H9 (cell line): ENCODE data around the gene PNMA5. TPM values are rescaled to one million over a fixed set of nuclear protein-coding genes. Genes with fewer than 3 reads are reported as not detected.

Source experiments
- DNase-seq: peaks from one replicate; pipeline ENCODE4 v3.0.0-alpha.2; 2017
- H2AFZ ChIP-seq: one replicate; pipeline ENCODE4 v1.6.1; 2013; ENCODE audit warnings: mild to moderate bottlenecking, low read length, control low read depth, moderate library complexity
- H2AK5ac ChIP-seq: 2 replicates; pipeline ENCODE4 v1.6.1; 2013; ENCODE audit warnings: low read length, control low read depth, mixed read lengths; ENCODE audit not compliant: insufficient read length
- H2BK120ac ChIP-seq: one replicate; pipeline ENCODE4 v1.6.1; 2013; ENCODE audit warnings: low read depth, mild to moderate bottlenecking, low read length, control low read depth, inconsistent platforms; ENCODE audit not compliant: poor library complexity, severe bottlenecking
- H2BK12ac ChIP-seq: 2 replicates; pipeline ENCODE4 v1.6.1; 2013; ENCODE audit warnings: low read length, control low read depth, mixed read lengths, low read depth; ENCODE audit not compliant: insufficient read length
- H2BK15ac ChIP-seq: 2 replicates; pipeline ENCODE4 v1.6.1; 2013; ENCODE audit warnings: low read depth, low read length, control low read depth
- H2BK20ac ChIP-seq: one replicate; pipeline ENCODE4 v1.6.1; 2013; ENCODE audit warnings: low read depth, mild to moderate bottlenecking, low read length, control low read depth, inconsistent platforms; ENCODE audit not compliant: poor library complexity, severe bottlenecking
- H2BK5ac ChIP-seq: 2 replicates; pipeline ENCODE4 v1.6.1; 2013; ENCODE audit warnings: low read length, control low read depth, mixed read lengths; ENCODE audit not compliant: insufficient read length
- H3K14ac ChIP-seq: 2 replicates; pipeline ENCODE4 v1.6.1; 2013; ENCODE audit warnings: low read length, control low read depth; ENCODE audit not compliant: insufficient read depth
- H3K18ac ChIP-seq: 2 replicates; pipeline ENCODE4 v1.6.1; 2013; ENCODE audit warnings: low read depth, mild to moderate bottlenecking, mixed read lengths, low read length, control low read depth; ENCODE audit not compliant: insufficient read length
- H3K23ac ChIP-seq: 2 replicates; pipeline ENCODE4 v1.6.1; 2013; ENCODE audit warnings: low read length, control low read depth, mixed read lengths, low read depth; ENCODE audit not compliant: insufficient read length
- H3K23me2 ChIP-seq: 2 replicates; pipeline ENCODE4 v1.6.1; 2013; ENCODE audit warnings: low read depth, mild to moderate bottlenecking, mixed read lengths, low read length, control low read depth; ENCODE audit not compliant: insufficient read length, poor library complexity, severe bottlenecking
- H3K27ac ChIP-seq: 2 replicates; pipeline ENCODE4 v1.5.1; 2013; ENCODE audit warnings: low read length, control low read depth, mixed read lengths, low read depth; ENCODE audit not compliant: insufficient read length
- H3K27me3 ChIP-seq: 2 replicates; pipeline ENCODE4 v1.6.1; 2013; ENCODE audit warnings: low read length, control low read depth, inconsistent platforms; ENCODE audit not compliant: insufficient read depth
- H3K4ac ChIP-seq: 2 replicates; pipeline ENCODE4 v1.6.1; 2013; ENCODE audit warnings: low read depth, mild to moderate bottlenecking, control low read depth, inconsistent platforms, low read length, moderate library complexity
- H3K4me1 ChIP-seq: 2 replicates; pipeline ENCODE4 v1.6.1; 2013; ENCODE audit warnings: low read length, control low read depth, inconsistent platforms; ENCODE audit not compliant: insufficient read depth
- H3K4me2 ChIP-seq: 2 replicates; pipeline ENCODE4 v1.6.1; 2013; ENCODE audit warnings: low read length, control low read depth, mixed read lengths; ENCODE audit not compliant: insufficient read length, insufficient read depth
- H3K56ac ChIP-seq: 2 replicates; pipeline ENCODE4 v1.6.1; 2013; ENCODE audit warnings: low read depth, mild to moderate bottlenecking, mixed read lengths, low read length, control low read depth; ENCODE audit not compliant: insufficient read length
- H3K79me1 ChIP-seq: 2 replicates; pipeline ENCODE4 v1.6.1; 2013; ENCODE audit warnings: low read depth, mild to moderate bottlenecking, moderate library complexity, low read length, control low read depth, inconsistent platforms; ENCODE audit not compliant: insufficient read depth, poor library complexity, severe bottlenecking
- H3K79me2 ChIP-seq: 2 replicates; pipeline ENCODE4 v1.6.1; 2013; ENCODE audit warnings: low read length, control low read depth, inconsistent platforms; ENCODE audit not compliant: insufficient read depth
- H3K9ac ChIP-seq: 2 replicates; pipeline ENCODE4 v1.6.1; 2013; ENCODE audit warnings: low read length, control low read depth, mixed read lengths; ENCODE audit not compliant: insufficient read length; ENCODE audit errors: extremely low read depth
- H3K9me3 ChIP-seq: one replicate; pipeline ENCODE4 v1.6.1; 2013; ENCODE audit warnings: low read depth, low read length, inconsistent platforms; ENCODE audit not compliant: control insufficient read depth
- H3T11ph ChIP-seq: one replicate; pipeline ENCODE4 v1.6.1; 2013; ENCODE audit warnings: mild to moderate bottlenecking, low read length, control low read depth, inconsistent platforms
- H4K20me1 ChIP-seq: one replicate; pipeline ENCODE4 v1.6.1; 2013; ENCODE audit not compliant: control insufficient read depth, insufficient read length, insufficient read depth
- H4K5ac ChIP-seq: 2 replicates; pipeline ENCODE4 v1.6.1; 2013; ENCODE audit warnings: low read depth, mild to moderate bottlenecking, mixed read lengths, low read length, control low read depth; ENCODE audit not compliant: insufficient read length
- H4K8ac ChIP-seq: replicated peaks from 2 replicates; pipeline ENCODE4 v1.6.1; 2013; ENCODE audit warnings: low read length, control low read depth, mixed read lengths, low read depth; ENCODE audit not compliant: insufficient read length
- H4K91ac ChIP-seq: 2 replicates; pipeline ENCODE4 v1.6.1; 2013; ENCODE audit warnings: low read depth, mild to moderate bottlenecking, moderate library complexity, mixed read lengths, low read length, control low read depth; ENCODE audit not compliant: insufficient read length
- H3K27ac Mint-ChIP-seq, 3 experiments: 2 replicates in 2 of 3; 3 replicates in 1 of 3; pipeline ENCODE4 v1.8.0; 2020 to 2021; ENCODE audit warnings: mixed read lengths in 3 of 3, mild to moderate bottlenecking in 1 of 3, moderate library complexity in 1 of 3
- H3K27me3 Mint-ChIP-seq: 2 replicates; pipeline ENCODE4 v1.8.0; 2021; ENCODE audit warnings: low read depth, mild to moderate bottlenecking, moderate library complexity, mixed read lengths
- H3K36me3 Mint-ChIP-seq, 3 experiments: 2 replicates in 2 of 3; 3 replicates in 1 of 3; pipeline ENCODE4 v1.8.0; 2020 to 2021; ENCODE audit warnings: low read depth in 3 of 3, mixed read lengths in 3 of 3; ENCODE audit not compliant: insufficient read depth in 1 of 3
- H3K4me1 Mint-ChIP-seq, 2 experiments: 2 replicates each; pipeline ENCODE4 v1.8.0; 2020; ENCODE audit warnings: mixed read lengths in 2 of 2
- H3K4me3 Mint-ChIP-seq, 2 experiments: 2 replicates in 1 of 2; 3 replicates in 1 of 2; pipeline ENCODE4 v1.8.0; 2020 to 2021; ENCODE audit warnings: mild to moderate bottlenecking in 2 of 2, mixed read lengths in 2 of 2, moderate library complexity in 1 of 2
- H3K9me3 Mint-ChIP-seq, 2 experiments: 2 replicates in 1 of 2; 3 replicates in 1 of 2; pipeline ENCODE4 v1.8.0; 2020; ENCODE audit warnings: mild to moderate bottlenecking in 2 of 2, mixed read lengths in 2 of 2, moderate library complexity in 1 of 2
- CTCF ChIP-seq: fragments of 200-600 bp; sonication (generic); conservative IDR thresholded peaks from 3 replicates; pipeline ENCODE4 v1.8.0; 2021; ENCODE audit warnings: antibody characterized with exemption, mild to moderate bottlenecking
- WGBS: extraction: QIAGEN DNeasy Blood & Tissue Kit; methylation state at CpG from one replicate; pipeline ENCODE4 v1.1.7; 2013; ENCODE audit warnings: missing lambda C conversion rate, low lambda C conversion rate, mixed read lengths; ENCODE audit not compliant: insufficient read length; ENCODE audit errors: extremely low coverage; 5-methylcytosine and 5-hydroxymethylcytosine counted together
- total RNA-seq: library from RNA; stranded (reverse); gene quantifications from 2 replicates; pipeline ENCODE4 v1.2.1, GENCODE V29; 2021

The PNMA5 gene
- total RNA-seq, 1 experiment from 2014 or later = not detected

- no peak for TF ChIP-seq CTCF
- H3K27me3 ChIP-seq = no peaks in the 10 kb centered on the region
- no peak overlapping the region for H2AK5ac ChIP-seq
- Mint-ChIP-seq H3K4me1 (no peaks in the 10 kb centered on the region), H3K4me3 (no peak overlapping the region), H3K36me3 (peaks cover 5 to 12% (median 5%) of the 10 kb centered on the region in 3 experiments; a peak in 6 of 7 replicates), H3K27ac (no peak overlapping the region), H3K9me3 (peaks cover 62 to 79% of the 10 kb centered on the region in 2 experiments), H3K27me3 (peaks cover 27% of the 10 kb centered on the region)
- H2BK12ac ChIP-seq = no peak overlapping the region
- H3K4me1 ChIP-seq = no peaks in the 10 kb centered on the region
- H4K20me1 ChIP-seq = no peaks in the 10 kb centered on the region
- no peak overlapping the region for H3K23ac ChIP-seq
- peaks cover 5% of the 10 kb centered on the region for H3K23me2 ChIP-seq
- H3K56ac ChIP-seq = no peak overlapping the region
- no peak overlapping the region for H3K9ac ChIP-seq
- no peak overlapping the region for H2AFZ ChIP-seq
- H4K8ac ChIP-seq = no peak overlapping the region
- no peak overlapping the region for H3K18ac ChIP-seq
- H2BK120ac ChIP-seq = no peak overlapping the region
- no peak overlapping the region for H2BK20ac ChIP-seq
- H3K4ac ChIP-seq = no peak overlapping the region
- DNase-seq = no peak
- H3K14ac ChIP-seq = no peak overlapping the region
- no peak overlapping the region for H2BK5ac ChIP-seq
- H4K5ac ChIP-seq = no peak overlapping the region
- H3K9me3 ChIP-seq = peaks cover 25% of the 10 kb centered on the region
- H2BK15ac ChIP-seq = no peak overlapping the region
- WGBS = no CpG with 5 or more reads among the region's 11 CpGs
- H3T11ph ChIP-seq = no peak overlapping the region
- H4K91ac ChIP-seq = no peak overlapping the region
- no peak overlapping the region for H3K27ac ChIP-seq
- no peak overlapping the region for H3K4me2 ChIP-seq
- H3K79me1 ChIP-seq = no peaks in the 10 kb centered on the region
- no peaks in the 10 kb centered on the region for H3K79me2 ChIP-seq
These were observed 36.0 kb upstream of the PNMA5 start for GRCh38 chrX:153029875-153030274.
